Eye (tissue), 1 donor: ENCODE data around the gene DYNLT4.
"Not testable (repeated sequence)": the region's sequence is repeated elsewhere in the genome, so short reads cannot be mapped to it uniquely, and the experiment has no call there.

Source experiments
- DNase-seq: peaks from one replicate; pipeline ENCODE4 v3.0.0-alpha.2; 2015

DYNLT4 gene, protein sequence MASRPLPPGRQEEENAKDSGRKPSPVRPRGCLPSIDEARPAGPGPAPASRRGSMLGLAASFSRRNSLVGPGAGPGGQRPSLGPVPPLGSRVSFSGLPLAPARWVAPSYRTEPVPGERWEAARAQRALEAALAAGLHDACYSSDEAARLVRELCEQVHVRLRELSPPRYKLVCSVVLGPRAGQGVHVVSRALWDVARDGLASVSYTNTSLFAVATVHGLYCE

DNA sequence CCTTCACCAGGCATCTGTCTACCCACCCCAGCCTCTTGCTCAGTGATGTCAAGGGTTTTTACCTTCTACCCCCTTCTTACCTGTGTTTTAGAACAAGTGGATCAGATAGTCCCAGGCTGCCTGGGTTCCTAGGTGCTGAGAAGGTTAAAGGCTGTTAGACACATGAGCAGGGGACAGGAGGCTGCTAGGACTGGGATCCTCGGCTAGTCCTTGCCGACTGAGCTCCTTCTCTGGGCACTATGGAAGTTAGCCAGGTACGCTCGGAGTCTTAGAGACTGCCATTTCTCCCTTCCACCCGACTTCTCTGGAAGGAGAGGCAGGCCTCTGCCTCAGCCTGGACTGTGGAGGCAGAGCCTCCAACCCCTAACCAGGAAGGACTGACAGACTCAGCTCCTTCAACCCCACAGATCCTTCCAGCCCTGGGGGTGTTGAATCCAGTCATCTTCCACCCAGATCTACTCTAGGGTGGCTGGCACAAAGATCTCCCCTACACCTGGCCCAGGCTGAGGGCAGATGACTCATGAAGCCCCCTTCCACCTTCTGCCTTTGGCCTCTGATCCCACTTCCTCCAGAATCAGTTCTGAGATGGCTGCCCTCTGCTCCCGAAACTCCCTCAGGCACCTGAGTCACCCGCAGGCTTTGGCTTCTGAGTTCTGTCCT is at the start of gene DYNLT4:
Gene DYNLT4, minus strand, starts transcription at position 648 of the 660 bp plus-strand sequence. CDS start 683 bp downstream, outside the sequence.
- no peak for DNase-seq

DNA sequence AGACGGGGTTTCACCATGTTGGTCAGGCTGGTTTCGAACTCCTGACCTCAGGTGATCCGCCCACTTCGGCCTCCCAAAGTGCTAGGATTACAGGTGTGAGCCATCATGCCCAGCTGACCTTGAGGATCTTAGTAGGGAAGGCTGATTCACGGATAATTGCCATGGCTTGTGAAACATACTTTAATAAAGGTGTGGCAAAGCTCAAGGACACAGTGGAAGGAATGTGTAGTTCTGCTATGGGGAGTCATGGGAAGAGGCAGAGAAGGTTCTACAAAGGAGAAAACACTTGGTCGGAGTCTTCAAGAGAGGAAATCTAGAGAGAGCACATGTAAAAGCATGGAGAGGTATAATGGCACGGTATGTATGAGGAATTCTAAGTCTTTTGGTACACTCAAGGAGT is 48.6 kb upstream of the DYNLT4 start:
- no peak for DNase-seq

DNA sequence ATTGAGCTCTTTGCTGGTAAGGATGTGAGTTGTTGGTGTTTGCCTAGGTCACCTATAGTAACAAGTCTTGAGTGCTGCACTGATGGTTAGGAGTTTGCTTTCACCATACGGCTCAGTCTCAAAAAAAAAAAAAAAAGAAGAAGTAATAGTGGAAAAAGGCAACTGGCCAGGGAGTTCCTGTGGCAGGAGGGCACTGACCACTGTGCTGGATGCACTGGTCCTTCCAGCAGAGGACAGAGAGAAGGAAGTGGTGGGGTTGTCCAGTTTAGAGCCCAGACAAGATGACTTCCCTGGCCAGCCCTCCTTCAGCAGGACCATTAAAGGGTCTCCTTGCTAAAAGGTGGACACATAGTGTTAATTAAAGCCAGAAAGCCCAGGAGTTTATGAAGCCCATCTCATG is 47.8 kb upstream of the DYNLT4 start:
- DNase-seq: no peak

DNA sequence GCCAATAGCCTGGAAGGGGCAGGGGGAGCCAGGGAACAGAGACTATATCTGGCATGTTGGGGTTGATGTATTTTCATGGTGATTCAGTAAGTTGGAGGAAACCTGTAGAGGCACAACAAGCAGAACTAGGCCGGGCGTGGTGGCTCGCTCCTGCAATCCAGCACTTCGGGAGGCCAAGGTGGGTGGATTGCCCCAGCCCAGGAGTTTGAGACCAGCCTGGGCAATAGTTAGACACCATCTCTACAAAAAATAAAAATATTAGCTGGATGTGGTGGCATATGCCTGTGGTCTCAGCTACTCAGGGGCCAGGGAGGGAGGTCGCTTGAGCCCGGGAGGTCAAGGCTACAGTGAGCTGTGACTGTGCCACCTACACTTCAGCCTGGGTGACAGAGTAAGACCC is 46.0 kb upstream of the DYNLT4 start:
- no peak for DNase-seq

DNA sequence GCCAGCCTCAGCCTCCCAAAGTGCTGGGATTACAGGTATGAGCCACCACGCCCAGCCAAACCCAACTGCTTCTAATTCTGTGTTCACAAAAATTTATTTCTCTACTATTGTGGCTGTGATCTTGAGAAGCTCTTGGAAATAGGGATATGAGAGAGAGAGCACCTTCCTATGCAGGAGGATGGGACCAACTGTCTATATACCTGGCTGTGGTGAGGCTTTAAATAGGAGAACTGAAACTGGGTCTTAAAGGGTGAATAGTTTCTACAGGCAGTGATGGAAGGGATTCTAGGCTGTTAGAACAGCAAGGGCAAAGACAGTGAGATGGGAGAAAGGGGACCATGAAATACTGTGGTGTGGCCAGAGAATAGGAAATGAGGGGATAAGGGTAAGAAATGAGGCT is 44.2 kb upstream of the DYNLT4 start:
- no peak for DNase-seq

DNA sequence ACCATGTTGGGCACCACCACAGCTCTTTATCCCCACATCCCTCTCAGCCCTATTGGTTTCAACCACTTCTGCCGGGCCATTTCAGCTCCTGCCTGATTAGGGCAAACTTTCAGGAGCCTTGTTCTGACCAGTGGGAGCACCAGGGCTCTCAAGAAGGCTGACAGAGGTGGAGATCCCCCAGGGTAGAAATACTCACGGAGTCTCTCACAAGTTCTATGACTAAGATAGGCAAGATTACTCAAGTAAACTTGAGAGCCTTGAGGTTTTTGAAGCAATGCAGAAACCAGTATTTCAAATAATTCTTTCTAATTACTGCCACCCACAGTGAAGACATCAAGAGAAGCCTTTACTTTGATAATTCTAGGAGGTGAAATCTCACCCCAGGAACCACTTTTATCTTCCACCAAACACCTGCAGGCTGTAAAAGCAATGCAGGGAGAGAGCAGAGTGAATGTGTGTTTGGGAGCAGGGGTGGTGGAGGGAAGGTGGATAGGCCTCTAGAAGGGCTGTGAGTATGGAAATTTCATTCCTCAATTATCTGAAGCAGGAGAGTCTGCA is 42.5 kb upstream of the DYNLT4 start:
- no peak for DNase-seq

DNA sequence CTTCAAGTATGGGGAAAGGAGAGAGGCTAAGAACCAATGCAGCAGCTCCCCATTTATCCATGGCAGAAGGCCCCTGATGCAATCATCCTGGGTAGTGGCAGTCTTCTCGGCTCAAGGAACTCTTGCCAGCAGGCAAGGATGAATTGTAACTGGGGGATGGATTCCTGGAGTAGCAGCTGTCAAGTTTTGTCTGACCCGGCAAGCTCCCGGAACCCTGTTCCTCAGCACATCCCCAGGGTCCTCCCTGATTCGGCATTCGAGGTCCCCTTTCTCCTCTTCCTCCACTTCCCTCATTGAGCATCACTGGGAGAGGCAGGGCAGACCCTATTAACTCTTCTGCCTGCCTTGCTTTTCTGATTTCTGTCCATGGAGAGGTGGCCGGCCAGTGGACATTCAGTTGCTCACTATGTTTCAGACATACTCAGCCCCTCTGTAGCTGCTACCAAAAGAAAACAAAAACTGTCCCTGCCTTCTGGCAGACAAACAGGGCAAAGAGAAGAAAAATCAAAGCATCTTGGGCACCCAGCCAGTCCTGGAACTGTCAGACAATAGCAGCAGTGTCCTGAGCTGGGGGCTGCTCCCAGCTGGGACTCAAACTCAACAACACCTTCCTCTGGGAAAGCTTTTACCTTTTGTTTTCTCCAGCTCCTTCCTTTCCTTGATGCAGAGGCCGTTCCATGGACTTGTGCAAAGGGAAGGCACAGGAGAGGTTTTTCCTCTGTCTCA is 41.5 kb upstream of the DYNLT4 start:
- no peak for DNase-seq

DNA sequence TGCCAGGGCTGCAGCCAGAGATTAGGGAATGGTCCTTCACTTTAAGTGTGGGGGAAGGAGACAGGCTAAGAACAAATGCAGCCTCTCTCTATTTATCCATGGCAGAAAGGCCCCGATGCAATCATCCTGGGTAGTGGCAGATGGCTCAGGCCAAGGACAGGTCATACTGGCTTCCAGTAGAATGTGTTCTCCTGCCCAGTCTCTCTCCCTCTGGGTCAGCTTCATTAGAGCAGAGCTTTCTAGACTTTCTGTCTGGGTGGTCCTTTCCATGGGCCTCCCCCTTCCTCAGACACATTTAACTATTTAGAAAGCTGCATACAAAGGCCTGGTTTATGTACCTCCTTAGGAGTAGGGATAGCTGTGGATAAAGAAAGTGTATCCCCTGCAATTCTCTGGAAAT is 40.7 kb upstream of the DYNLT4 start:
- peak; percentile 49 for DNase-seq

DNA sequence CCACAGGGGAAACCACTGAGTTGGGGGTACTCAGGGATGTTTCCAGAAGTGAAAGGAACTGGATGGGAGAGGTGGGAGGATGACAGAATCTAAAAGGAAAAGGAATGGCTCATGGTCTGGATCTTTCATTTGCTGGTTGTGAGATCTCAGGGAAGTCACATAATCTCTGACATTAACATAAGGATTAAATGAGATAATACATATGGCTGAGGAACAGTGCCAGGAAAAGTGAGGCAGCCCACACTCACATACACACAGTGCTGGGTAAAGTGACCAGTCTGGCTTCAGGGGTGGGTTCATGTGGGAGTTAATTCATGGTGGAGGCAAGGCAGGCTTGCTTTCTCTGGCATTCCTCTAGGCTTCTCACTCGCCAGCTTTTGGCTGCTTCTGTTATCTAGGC is 39.8 kb upstream of the DYNLT4 start:
- no peak for DNase-seq

DNA sequence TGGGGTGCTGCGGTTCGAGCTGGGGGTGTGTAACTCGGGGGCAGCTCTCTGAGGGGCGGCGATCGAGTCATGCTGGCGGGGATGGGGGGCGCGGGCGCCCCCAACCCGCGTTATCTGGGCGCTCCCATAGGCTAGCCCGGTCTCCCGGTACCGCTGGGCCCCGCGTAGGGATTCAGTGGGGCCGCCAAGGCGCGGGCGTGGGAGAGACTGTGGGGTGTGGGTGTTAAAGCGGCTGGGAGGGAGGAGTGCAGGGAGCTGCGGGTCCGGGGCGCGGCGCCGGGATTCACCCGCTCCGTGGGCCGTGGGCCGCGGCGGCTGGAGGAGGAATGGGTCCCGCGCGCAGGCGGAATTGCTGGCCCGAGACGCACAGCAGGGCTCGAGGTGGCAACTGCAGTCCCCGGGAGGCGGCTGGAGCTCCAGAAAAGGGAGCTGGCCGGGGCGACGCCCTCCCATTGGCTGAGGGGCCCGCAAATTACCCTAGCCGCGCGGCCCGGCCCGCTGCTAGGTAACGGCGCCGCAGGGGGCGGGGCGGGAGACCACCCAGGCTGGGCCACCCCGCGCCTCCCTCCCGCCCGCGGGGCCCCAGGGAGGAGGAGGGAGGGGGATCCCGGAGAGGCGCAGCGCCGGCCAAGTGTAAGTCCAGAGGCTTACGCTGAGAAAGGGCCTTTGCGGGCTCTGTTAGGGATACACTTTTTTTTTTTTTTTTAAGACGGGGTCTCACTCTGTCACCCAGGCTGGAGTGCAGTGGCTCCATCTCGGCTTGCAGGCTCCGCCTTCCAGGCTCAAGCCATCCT is 35.9 kb upstream of the DYNLT4 start, which contains the start of gene PTCH2:
Gene PTCH2, minus strand, starts transcription at position 392 of the 794 bp plus-strand sequence. Its CDS starts 321 bp downstream, at position 71.
- peak; percentile 96 for DNase-seq

DNA sequence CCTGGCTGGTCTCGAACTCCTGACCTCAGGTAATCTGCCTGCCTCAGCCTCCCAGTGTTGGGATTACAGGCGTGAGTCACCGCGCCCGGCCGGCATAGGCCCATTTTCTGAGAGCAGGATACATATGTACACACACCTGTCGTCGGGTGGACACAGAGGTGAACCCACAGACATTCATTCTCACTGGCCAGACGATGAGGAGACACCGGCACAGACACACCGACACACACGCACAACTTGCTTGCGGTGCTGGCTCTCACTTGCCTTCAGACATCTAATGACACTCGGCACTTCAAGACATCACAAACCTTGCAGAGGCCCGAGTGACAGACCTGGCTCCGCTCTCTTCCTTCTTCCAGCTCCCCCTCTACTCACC is 35.3 kb upstream of the DYNLT4 start:
- DNase-seq: no peak

DNA sequence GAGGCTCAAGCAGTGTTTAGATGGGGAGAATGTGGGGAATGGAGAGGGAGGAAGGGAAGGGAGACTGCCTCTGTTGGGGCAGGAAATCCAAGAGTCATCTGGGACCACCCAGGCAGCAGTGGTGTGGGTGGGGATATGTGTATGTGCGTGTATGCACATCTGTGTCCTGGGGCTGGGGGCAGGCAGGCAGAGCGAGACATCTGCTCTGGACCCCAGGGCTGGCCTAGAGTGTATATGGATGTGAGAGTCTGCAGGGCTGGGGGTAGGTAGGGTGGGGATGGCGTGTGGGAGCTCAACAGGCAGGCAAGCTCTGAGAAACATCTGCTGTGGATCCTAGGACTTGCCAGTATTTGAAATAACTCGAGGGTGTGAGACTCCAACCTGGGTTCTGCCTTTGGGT is 32.4 kb upstream of the DYNLT4 start:
- DNase-seq: no peak

DNA sequence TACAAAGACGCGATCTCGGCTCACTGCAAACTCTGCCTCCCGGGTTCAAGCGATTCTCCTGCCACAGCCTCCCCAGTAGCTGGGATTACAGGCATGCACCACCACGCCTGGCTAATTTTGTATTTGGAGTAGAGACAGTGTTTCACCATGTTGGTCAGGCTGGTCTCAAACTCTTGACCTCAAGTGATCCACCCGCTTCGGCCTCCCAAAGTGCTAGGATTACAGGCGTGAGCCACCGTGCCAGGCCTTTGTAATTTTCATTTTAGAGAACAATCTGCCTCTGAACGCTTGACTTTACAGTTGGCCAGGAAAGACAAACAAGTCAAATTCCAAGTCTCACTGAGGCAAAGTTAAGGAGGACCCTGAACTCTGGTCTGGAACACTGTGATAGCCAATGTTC is 31.1 kb upstream of the DYNLT4 start:
- not testable (repeated sequence) for DNase-seq

DNA sequence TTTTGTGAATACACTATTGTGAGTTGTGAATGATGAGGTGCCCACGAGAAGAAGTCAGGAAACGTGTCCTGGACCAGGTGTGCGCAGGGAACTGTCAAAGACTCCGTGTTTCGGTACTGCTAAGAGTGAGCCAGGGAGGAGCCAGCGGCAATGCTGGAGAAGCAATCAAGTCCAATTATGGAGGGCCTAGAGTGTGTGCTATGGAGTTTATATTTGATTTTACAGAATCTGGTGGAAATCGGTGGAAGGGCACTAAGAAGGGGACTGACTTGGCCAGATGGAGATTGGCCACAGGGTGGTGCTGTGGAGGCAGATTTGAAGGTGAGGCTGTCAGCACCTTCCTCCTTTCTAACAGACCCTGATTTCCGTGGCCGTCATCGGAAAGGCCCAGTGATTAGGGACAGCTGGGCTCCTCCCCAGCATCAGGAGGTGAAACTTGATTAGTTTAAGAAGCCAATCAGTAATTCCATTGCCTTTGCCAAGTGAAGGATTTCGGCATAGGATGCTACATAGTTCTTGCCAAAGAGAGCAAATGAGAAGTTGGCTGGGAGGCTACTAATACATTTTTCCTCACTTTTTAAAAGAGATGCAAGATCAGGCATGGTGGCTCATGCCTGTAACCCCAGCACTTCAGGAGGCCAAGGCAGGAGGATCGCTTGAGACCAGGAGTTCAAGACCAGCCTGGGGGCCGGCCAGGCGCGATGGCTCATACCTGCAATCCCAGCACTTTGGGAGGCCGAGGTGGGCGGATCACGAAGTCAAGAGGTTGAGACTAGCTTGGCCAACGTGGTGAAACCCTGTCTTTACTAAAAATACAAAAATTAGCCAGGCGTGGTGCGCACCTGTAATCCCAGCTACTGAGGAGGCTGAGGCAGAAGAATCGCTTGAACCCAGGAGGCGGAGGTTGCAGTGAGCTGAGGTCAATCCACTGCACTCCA is 28.9 kb upstream of the DYNLT4 start:
- peak; percentile 94 for DNase-seq

DNA sequence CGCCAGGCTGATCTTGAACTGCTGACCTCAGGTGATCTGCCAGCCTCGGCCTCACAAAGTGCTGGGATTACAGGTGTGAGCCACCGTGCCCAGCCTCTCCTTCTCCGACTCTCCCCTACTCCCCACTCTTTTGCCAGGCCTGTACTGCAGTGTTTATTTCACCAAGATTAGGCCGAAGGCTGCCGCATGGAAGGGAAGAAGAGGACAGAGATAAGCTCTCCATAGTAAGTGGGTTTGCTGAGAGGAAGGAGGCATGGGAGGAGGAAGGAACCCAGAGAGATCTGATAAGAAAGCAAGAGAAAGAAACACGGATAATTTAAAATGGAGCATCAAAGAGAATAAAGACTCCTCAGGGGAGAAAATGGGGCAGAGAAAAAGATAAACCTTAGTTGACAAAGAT is 27.2 kb upstream of the DYNLT4 start:
- no peak for DNase-seq

DNA sequence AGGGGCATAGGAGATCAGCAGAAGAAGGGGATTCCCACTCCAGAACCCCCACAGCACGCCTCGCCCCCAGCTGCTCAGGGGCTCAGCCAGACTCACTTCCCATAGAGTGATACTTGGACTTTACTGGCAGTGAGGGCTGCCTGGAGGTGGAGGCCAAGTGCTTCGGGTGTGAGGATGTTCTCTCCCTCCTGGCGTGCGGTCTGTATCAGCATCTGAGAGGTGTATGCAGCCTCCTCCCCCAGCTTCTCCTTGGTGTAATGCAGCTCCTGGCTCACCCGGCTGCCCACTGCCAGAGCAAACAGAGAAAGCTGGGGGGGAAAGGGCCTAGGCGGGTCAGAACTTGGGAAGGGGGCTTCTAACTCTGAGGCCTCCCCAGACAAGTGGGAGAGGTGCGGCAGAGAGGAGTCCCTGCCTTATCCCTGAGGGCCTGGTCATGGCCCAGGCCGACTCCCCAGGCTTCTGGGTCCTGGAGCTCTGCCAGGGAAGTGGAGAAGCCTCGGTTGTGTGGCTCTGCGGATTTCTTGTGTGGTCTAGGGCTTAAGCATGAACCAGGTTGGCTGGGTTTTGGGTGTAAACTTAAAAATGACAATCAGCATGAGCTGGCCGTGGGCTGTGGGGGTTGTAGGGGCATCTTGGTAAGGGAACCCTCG is 25.0 kb upstream of the DYNLT4 start:
- DNase-seq: no peak

DNA sequence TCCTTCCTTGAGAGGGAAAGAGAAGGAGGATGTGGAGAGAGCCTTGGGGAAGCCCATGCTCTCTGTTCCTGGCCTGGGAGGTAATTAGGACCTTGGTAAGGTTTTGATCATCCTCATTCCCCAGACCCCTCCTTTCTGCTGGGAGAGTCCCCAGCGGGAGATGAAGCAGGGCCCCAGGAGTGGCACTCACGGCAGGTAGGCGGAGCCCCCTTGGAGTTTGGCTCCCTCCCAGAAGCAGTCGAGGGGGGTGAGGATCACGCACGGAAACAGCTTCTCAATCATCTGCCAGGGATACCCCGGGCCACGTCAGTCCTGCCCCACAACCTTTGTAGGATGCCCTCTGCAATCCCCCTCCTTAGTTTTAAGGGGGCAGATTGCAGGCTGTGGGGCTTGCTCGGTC is 24.4 kb upstream of the DYNLT4 start:
- no peak for DNase-seq

DNA sequence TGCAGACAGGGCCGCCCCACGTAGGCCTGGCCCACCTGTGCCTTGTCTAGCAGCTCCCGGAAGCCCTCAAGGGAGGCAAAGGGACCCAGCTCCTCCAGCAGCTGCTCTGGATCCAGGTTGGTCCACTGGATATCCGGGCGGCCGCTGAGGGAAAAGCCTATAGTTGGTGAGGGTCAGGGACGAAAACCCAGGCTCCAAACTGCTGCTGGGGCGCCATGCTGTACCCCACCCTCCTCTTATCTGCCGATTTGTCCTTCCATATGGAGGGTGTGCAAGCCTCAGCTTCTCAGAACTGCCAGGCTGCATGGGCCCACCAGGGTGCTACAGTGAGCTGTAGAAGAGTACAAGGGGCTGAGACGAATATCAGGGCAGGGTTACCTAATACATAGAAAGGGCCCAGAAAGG is 23.8 kb upstream of the DYNLT4 start:
- DNase-seq: no peak

DNA sequence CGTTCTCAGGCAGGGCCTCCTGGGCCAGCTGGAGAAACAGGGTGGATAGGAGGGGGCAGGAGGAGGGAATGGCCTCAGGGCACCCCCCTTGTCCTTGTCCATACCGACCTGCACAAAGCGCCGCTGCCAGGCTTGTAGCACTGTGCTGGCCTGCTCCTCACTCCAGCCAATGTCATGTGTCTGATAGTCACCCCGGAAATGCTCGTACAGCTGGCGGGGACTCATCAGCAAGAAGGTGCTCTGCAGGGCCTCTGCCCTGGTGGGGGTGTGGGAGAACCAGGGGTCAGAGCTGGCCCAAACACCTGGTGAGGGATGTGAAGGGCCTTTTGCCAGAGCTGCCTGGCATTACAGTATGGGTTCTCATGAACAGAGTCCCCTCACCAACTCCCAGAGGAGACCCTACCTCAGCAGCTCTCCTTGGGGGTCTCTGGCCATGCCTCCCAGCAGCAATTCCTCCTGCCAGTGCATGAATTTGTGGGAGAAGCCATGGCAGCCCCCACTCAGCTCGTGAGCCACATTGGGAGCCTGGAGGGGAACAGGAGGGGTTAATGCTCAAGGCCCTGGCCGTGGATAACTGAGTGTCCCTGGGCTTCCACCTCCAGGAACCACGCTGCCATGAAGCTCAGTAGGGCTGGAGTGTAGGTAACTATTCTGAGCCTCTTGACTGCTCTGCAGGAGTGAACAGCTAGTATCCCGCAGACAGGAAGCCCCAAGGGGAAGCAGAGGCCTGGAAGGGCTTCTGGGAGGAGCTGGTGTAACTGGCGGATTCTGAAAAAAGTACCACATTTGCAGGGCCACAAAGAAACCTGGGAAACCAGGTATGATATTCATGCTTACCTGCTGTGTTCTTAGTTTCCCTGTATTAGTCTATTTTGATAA is 22.6 kb upstream of the DYNLT4 start:
- DNase-seq: no peak

DNA sequence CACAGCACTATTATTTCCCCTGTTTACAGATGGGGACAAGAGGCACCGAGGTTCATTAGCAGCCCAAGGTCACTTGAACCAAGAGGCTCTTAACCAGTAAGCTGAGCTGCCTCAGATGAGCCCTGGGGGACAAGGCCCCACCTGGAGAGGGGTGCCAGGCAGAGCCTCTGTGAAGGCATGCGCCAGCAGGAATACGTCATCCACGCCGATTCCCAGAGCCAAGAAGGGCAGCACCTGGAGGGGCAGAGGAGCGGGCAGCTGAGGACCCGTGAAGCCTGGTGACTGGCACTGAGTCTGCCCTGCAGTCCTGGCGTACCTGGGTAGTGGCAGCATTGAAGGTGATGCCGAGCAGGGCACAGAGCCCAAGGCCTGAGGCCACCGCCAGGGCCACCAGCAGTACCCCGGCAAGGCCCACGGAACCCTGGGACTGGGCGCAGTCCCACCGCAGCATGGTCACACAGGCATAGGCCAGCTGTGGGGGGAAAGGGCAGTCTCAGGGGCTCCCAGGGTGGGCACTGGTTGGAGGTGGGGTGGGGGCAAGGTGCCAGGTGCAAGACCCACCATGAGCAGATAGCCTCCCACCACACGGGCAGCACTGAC is 21.8 kb upstream of the DYNLT4 start:
- no peak for DNase-seq
